ENCODE data around the gene MRLN. TPM values are rescaled to one million over a fixed set of nuclear protein-coding genes. Genes with fewer than 3 reads are reported as not detected.

The MRLN gene
- total RNA-seq, 4 donors from 2014 or later, result not detected

DNA sequence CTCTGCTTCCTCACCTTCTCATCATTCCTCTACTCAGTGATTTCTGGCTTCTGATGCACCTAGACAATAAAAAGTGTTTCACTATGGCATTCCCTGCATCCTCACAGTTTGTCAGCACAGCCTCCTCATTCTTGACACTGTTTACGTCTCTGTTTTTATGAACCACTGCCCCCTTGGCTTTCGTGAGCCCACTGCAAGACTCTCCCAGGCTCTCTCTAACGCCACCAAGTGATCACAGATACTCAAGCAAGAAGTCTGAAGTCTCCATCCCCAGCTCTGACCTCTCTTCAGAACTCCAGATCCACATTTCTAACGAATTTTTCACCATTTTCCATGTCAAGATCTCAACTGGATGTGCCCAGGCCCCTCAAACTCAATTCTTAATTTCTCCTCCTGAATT is 52.5 kb downstream of the MRLN start:
- ATAC-seq (ENCODE audit: low FRiP score), result no peak
- TF ChIP-seq, protein P1, sequence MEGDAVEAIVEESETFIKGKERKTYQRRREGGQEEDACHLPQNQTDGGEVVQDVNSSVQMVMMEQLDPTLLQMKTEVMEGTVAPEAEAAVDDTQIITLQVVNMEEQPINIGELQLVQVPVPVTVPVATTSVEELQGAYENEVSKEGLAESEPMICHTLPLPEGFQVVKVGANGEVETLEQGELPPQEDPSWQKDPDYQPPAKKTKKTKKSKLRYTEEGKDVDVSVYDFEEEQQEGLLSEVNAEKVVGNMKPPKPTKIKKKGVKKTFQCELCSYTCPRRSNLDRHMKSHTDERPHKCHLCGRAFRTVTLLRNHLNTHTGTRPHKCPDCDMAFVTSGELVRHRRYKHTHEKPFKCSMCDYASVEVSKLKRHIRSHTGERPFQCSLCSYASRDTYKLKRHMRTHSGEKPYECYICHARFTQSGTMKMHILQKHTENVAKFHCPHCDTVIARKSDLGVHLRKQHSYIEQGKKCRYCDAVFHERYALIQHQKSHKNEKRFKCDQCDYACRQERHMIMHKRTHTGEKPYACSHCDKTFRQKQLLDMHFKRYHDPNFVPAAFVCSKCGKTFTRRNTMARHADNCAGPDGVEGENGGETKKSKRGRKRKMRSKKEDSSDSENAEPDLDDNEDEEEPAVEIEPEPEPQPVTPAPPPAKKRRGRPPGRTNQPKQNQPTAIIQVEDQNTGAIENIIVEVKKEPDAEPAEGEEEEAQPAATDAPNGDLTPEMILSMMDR (IDR thresholded peaks at IDR 0.05), result no peak

DNA sequence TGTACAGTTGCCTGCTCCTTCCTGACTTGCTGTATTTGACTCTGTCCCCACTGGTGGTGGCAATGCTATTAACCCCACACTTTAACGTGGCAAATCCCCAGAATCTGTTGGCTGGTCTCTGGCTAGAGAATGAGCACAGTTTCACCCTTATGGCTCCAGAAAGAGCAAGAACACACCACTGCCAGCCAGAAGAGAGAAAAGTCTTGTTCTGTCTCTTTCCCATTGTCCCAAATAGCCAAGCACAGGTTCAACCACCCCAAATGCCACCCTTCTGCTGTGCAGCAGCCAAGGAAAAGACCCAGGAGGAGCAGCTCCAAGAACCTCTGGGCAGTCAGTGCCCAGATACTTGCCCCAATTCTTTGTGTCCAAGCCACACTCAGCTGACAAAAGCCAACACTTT is 54.9 kb downstream of the MRLN start:
- TF ChIP-seq, protein P1 (IDR thresholded peaks at IDR 0.05), result no peak

More for the DNA sequence above, 52.5 kb downstream of the MRLN start:
- DNase-seq (ENCODE audit: low spot score), result no peak

DNA sequence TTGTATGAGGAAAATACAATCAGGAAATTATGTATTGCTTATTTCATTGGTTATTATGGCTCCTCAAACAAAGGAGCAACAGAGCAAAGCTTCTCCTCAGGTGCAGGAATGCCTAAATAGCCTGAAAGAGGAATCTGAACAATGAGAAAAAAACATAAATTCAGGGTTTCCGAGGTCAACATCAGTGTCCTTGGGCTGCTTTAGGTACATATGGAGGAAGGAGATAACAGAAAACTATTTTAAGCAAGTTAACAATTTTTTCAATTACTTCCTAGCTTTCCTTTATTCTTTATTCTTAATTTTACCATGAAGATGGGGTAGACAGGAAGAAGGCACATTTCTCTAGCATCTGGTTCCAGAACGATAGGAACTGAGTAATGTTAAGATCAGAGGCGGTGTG is 57.6 kb downstream of the MRLN start:
- ATAC-seq (ENCODE audit: low FRiP score) (no peak), DNase-seq (ENCODE audit: low spot score) (no peak)
- TF ChIP-seq, protein P1 (IDR thresholded peaks at IDR 0.05), result no peak

More for the DNA sequence above, 54.9 kb downstream of the MRLN start:
- DNase-seq (ENCODE audit: low spot score), result no peak
- no peak for ATAC-seq (ENCODE audit: low FRiP score)

DNA sequence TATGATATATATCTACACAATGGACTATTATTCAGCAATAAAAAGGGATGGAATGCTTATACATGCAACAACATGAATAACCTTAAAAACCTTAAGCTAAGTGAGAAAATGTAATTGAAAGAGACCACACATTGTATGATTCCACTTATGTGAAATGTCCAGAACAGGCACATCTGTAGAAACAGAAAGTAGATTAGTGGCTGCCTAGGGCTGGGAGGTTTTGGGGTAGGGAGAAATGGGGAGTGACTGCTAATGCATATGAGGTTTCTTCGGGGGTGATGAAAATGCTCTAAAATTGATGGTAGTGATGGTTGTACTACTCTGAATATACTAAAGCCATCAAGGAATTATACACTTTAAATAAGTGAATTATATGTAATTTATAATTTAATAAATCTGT is 58.3 kb downstream of the MRLN start:
- no peak for DNase-seq (ENCODE audit: low spot score)
- TF ChIP-seq, protein P1 (IDR thresholded peaks at IDR 0.05), result no peak
- no peak for ATAC-seq (ENCODE audit: low FRiP score)

DNA sequence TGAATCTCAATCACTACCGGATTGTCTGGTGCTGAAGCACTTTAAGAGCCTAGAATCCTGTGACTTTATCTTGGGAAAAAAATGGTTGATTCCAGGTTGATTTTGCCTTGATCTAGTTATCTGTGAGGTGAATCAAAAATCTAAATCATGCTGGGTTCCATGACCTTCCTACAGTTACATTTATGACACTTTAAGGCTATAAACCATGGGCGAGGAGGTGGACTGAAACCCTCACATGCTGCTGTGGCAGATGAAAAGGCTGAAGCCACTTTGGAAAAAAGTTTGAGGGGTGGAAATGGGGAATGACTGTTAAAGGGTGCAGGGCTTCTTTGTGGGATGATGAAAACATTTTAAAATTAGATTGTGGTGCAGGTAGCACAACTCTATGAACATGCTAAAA is 61.1 kb downstream of the MRLN start:
- no peak for ATAC-seq (ENCODE audit: low FRiP score)

DNA sequence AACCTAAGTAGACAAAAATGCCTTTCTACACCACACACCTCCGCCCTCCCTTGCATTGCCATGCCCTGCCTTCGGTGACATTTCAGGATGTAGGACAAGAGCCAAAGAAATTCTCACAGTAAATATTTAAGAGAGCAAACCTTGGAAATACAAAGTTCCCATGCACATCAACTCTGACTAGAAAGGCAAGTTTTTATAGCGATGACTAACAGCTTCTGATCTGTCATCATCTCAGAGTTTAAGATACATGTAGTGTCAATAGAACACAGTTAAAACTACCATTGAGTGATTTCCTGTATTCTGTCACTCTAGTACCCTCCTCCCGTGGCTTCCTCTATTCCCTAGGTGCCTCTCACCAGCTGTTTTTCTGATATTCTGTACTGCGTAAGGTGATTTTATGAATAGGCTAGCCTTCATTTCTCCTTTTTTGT is 64.3 kb downstream of the MRLN start:
- TF ChIP-seq, protein P1 (IDR thresholded peaks at IDR 0.05), result no peak
- DNase-seq (ENCODE audit: low spot score) (no peak), ATAC-seq (ENCODE audit: low FRiP score) (no peak)

More for the DNA sequence above, 61.1 kb downstream of the MRLN start:
- no peak for DNase-seq (ENCODE audit: low spot score)
- TF ChIP-seq, protein P1 (IDR thresholded peaks at IDR 0.05), result no peak

DNA sequence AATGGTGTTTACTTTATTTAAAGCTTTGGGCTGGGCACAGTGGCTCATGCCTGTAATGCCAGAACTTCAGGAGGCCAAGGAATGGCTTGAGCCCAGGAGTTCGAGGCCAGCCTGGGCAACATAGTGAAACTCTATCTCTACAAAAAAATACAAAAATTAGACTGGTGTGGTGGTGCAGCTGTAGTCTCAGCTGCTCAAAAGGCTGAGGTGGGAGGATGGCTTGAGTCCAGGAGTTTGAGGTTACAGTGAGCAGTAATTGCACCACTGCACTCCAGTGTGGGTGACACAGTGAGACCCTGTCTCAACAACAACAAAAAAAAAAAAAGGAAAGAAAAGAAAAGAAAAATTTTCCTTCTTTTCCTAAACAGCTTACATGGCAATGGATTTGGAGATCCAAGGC is 65.6 kb downstream of the MRLN start:
- TF ChIP-seq, protein P1 (IDR thresholded peaks at IDR 0.05), result no peak
- ATAC-seq (ENCODE audit: low FRiP score), result no peak
- no peak for DNase-seq (ENCODE audit: low spot score)

Other genes with a start within 250 kb of the MRLN start
- gene SLC16A9, start 43.6 kb downstream of the MRLN start, total RNA-seq, result 1 to 10 TPM in 1 of 4 donors, under 1 TPM in 3; 0.25 to 2.3 (median 0.77) TPM
- 10 to 100 TPM; 24.7 to 29.7 (median 25.9) TPM for gene CCDC6, start 153.1 kb upstream of the MRLN start, total RNA-seq

All from omental fat pad (tissue), 4 donors.